ENCODE results near the gene VSTM1.

The VSTM1 gene

GRCh38 chr19:54002495-54003315 is 61.0 kb downstream of the VSTM1 start:
- TF ChIP-seq GATA2 (IDR thresholded peaks at IDR 0.05; ENCODE audit: low read depth, low read length): no peak
- no peak for TF ChIP-seq GATA3 (IDR thresholded peaks at IDR 0.05; ENCODE audit: low read depth, low read length)

GRCh38 chr19:54001496-54001895 is 62.2 kb downstream of the VSTM1 start:
- TF ChIP-seq GATA2 (IDR thresholded peaks at IDR 0.05; ENCODE audit: low read depth, low read length) (no peak), GATA3 (IDR thresholded peaks at IDR 0.05; ENCODE audit: low read depth, low read length) (no peak)

- TF ChIP-seq GATA3 (IDR thresholded peaks at IDR 0.05; ENCODE audit: low read depth, low read length) (no peak), GATA2 (IDR thresholded peaks at IDR 0.05; ENCODE audit: low read depth, low read length) (no peak)
Measured at GRCh38 chr19:53999694-54000093, 64.0 kb downstream of the VSTM1 start.

- TF ChIP-seq GATA3 (IDR thresholded peaks at IDR 0.05; ENCODE audit: low read depth, low read length) (no peak), GATA2 (IDR thresholded peaks at IDR 0.05; ENCODE audit: low read depth, low read length) (no peak)
Measured at GRCh38 chr19:53998223-53998622, 65.5 kb downstream of the VSTM1 start.

- TF ChIP-seq GATA2 (IDR thresholded peaks at IDR 0.05; ENCODE audit: low read depth, low read length): no peak
- no peak for TF ChIP-seq GATA3 (IDR thresholded peaks at IDR 0.05; ENCODE audit: low read depth, low read length)
Measured at GRCh38 chr19:53994811-53995210, 68.9 kb downstream of the VSTM1 start.

- TF ChIP-seq GATA2 (IDR thresholded peaks at IDR 0.05; ENCODE audit: low read depth, low read length) (no peak), GATA3 (IDR thresholded peaks at IDR 0.05; ENCODE audit: low read depth, low read length) (no peak)
Measured at GRCh38 chr19:53993448-53993847, 70.2 kb downstream of the VSTM1 start.

- TF ChIP-seq GATA2 (IDR thresholded peaks at IDR 0.05; ENCODE audit: low read depth, low read length) (no peak), GATA3 (IDR thresholded peaks at IDR 0.05; ENCODE audit: low read depth, low read length) (no peak)
Measured at GRCh38 chr19:53992815-53993214, 70.9 kb downstream of the VSTM1 start.

- no peak for TF ChIP-seq GATA3 (IDR thresholded peaks at IDR 0.05; ENCODE audit: low read depth, low read length)
- no peak for TF ChIP-seq GATA2 (IDR thresholded peaks at IDR 0.05; ENCODE audit: low read depth, low read length)
Measured at GRCh38 chr19:53992211-53992610, 71.5 kb downstream of the VSTM1 start.

GRCh38 chr19:53991224-53992113 is 72.2 kb downstream of the VSTM1 start, which contains the start of gene CACNG6:
TSS of gene CACNG6 (plus strand) at chr19:53991637. CDS start at chr19:53992878, 1,241 bp downstream.
- TF ChIP-seq GATA2 (IDR thresholded peaks at IDR 0.05; ENCODE audit: low read depth, low read length) (no peak), GATA3 (IDR thresholded peaks at IDR 0.05; ENCODE audit: low read depth, low read length) (no peak)

All from SH-SY5Y (cell line).